ENCODE data around the gene TRAPPC2L. TPM values are rescaled to one million over a fixed set of nuclear protein-coding genes. Genes with fewer than 3 reads are reported as not detected.
A peak's percentile ranks its signal among the peaks of the same experiment; 100 is the strongest.

Gene TRAPPC2L
- polyA plus RNA-seq, 3 donors = 38.8 to 89.3 (median 82.4) TPM

DNA sequence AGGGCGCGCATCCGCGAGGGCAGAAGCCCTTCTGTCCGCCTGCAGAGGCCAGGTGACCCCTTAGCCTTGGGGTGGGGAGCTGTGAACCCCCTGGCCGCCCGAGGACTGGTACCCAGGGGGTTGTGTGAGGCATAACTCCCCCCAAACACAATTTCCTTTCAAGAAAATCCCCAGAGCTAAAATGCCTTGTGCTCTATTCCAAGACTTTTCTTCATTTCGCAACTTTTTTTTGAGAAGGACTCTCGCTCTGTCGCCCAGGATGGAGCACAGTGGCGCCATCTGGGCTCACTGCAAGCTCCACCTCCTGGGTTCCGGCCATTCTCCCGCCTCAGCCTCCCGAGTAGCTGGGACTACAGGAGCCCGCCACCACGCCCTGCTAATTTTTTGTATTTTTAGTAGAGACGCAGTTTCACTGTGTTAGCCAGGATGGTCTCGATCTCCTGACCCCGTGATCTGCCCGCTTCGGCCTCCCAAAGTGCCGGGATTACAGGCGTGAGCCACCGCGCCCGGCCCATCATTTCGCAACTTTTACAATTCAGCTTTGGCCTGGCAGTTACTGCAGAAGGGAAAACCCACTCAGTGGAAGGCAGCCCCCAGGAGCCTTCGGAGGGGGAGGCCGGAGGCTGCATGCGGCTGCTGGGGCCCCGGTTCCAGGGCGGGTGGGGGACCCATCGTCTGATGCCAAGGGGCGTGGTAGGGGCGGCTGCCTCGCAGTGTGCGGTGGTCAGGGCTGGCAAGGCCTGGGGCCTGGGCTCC lies 44.2 kb upstream of the TRAPPC2L start:
- Histone ChIP-seq H3K79me2 (ENCODE audit: insufficient read depth, low read length) (peaks cover 38% of the 10 kb centered on the region), H3K27me3 (ENCODE audit: control insufficient read depth in 2 of 2, insufficient read depth in 2 of 2, low read length in 2 of 2) (no peaks in the 10 kb centered on the region), H3K9me3 (replicated peaks in 1 of 2; ENCODE audit: control insufficient read depth in 1 of 2, insufficient read depth in 1 of 2, low read length in 2 of 2) (no peaks in the 10 kb centered on the region), H4K20me1 (ENCODE audit: insufficient read depth, low read length) (peaks cover 47% of the 10 kb centered on the region), H3K4me1 (ENCODE audit: control insufficient read depth in 1 of 2, insufficient read depth in 2 of 2, low read length in 2 of 2) (peaks cover 35 to 42% of the 10 kb centered on the region in 2 donors), H3K36me3 (replicated peaks in 1 of 2; ENCODE audit: control insufficient read depth in 1 of 2, insufficient read depth in 2 of 2, low read length in 2 of 2) (peaks cover 14 to 22% of the 10 kb centered on the region in 2 donors), H3K4me2 (replicated peaks; ENCODE audit: extremely low read depth, low read length, poor library complexity, severe bottlenecking) (peak overlapping the region; percentile 99), H3K27ac (ENCODE audit: low read depth in 1 of 2, low read length in 2 of 2) (peak overlapping the region; percentile 42 to 93), H3K4me3 (replicated peaks in 1 of 3; ENCODE audit: low read depth in 2 of 3, low read length in 3 of 3) (peak overlapping the region; percentile 48 to 83 (median 58)), H2AFZ (ENCODE audit: insufficient read depth, low read depth, low read length, poor library complexity, severe bottlenecking) (peak overlapping the region; percentile 80), H3K9ac (ENCODE audit: insufficient read depth, low read length, poor library complexity, severe bottlenecking) (peak overlapping the region; percentile 84)
- Mint-ChIP-seq H3K27me3 (ENCODE audit: low read depth in 3 of 3) (peaks cover 0 to 2% (median 0%) of the 10 kb centered on the region in 3 donors), H3K9me3 (no peaks in the 10 kb centered on the region), H3K4me1 (peaks cover 28% of the 10 kb centered on the region), H3K36me3 (peaks cover 19 to 29% of the 10 kb centered on the region in 2 donors), H3K4me3 (peak overlapping the region; percentile 73 to 87), H3K27ac (peak overlapping the region in 6 of 7 donors; percentile 46 to 87 (median 80))
- WGBS (ENCODE audit: insufficient coverage) = 7% methylated on average over 17 of the region's 37 CpGs
- intact Hi-C loops (cut with micrococcal nuclease) = loop anchor here (1.0 to 10.0 kb wide), 3 partner anchors 9 to 402 kb away; partner anchors contain the start of genes CDT1 (in 1 of the 2), GALNS (in 1 of the 2), TRAPPC2L (in 1 of the 2) and ZNF778 (in 1 of the 2)
- TF ChIP-seq, protein P1, sequence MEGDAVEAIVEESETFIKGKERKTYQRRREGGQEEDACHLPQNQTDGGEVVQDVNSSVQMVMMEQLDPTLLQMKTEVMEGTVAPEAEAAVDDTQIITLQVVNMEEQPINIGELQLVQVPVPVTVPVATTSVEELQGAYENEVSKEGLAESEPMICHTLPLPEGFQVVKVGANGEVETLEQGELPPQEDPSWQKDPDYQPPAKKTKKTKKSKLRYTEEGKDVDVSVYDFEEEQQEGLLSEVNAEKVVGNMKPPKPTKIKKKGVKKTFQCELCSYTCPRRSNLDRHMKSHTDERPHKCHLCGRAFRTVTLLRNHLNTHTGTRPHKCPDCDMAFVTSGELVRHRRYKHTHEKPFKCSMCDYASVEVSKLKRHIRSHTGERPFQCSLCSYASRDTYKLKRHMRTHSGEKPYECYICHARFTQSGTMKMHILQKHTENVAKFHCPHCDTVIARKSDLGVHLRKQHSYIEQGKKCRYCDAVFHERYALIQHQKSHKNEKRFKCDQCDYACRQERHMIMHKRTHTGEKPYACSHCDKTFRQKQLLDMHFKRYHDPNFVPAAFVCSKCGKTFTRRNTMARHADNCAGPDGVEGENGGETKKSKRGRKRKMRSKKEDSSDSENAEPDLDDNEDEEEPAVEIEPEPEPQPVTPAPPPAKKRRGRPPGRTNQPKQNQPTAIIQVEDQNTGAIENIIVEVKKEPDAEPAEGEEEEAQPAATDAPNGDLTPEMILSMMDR (IDR thresholded peaks at IDR 0.05) = peak; percentile 38
- peak in 2 of 3 donors; percentile 39 to 63 for DNase-seq

DNA sequence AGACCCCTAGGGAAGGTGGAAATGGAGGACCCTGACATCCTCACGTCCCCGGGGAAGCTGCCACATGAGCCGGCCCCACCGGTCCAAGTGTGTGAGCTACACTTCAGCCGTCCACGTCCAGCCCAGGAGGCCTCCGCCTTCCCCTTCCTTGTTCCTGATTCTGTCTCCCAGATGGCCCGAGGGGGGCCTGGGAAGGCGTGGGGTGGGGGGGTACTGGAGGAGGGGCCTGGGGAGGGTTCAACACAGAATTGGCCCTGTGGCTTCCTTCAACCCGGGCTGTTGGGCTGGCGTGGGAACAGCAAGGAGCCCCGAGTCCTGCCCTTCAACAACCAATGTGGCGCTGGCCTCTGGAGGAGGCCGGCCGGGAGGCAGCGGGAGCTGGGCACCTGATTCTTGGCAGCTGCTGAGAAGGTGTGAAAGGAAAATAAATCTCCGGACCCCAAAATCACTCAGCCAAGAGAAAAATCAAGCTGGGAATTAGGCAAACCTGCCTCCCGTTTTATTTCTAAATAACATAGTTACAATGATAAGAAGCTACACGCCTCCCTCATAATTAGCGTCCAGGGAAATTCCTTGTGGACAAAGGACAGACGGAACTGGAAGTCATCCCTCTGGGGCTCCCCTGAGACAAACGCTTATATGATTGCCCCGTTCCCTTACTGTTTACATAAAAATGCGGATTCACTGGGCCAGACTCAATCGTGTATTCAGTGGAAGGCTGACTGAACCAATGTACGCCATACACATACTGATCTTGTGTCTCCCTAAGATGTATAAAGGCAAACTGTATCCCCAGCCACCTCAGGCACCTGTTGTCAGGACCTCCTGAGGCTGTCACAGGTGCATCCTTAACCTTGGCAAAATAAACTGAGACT lies 43.4 kb upstream of the TRAPPC2L start:
- Mint-ChIP-seq H3K27me3 (ENCODE audit: low read depth in 3 of 3) (peaks cover 0 to 2% (median 0%) of the 10 kb centered on the region in 3 donors), H3K4me1 (peaks cover 28% of the 10 kb centered on the region), H3K27ac (no peak overlapping the region), H3K9me3 (peaks cover 0 to 2% (median 0%) of the 10 kb centered on the region in 7 donors), H3K36me3 (peaks cover 14 to 26% of the 10 kb centered on the region in 2 donors), H3K4me3 (no peak overlapping the region)
- H2AFZ ChIP-seq (ENCODE audit: insufficient read depth, low read depth, low read length, poor library complexity, severe bottlenecking) = no peak overlapping the region
- H3K9me3 ChIP-seq (replicated peaks in 1 of 2; ENCODE audit: control insufficient read depth in 1 of 2, insufficient read depth in 1 of 2, low read length in 2 of 2) = no peaks in the 10 kb centered on the region
- no peak overlapping the region for H3K27ac ChIP-seq (ENCODE audit: low read depth in 1 of 2, low read length in 2 of 2)
- peak overlapping the region; percentile 99 for H3K4me2 ChIP-seq (replicated peaks; ENCODE audit: extremely low read depth, low read length, poor library complexity, severe bottlenecking)
- DNase-seq = no peak
- TF ChIP-seq, protein P1 (IDR thresholded peaks at IDR 0.05) = no peak
- peaks cover 41% of the 10 kb centered on the region for H4K20me1 ChIP-seq (ENCODE audit: insufficient read depth, low read length)
- WGBS (ENCODE audit: insufficient coverage) = 81% methylated on average over 9 of the region's 26 CpGs
- intact Hi-C loops (cut with micrococcal nuclease) = loop anchor here in 1 of 2 donors (2.0 to 10.0 kb wide), 2 partner anchors 43 to 401 kb away; partner anchors contain the start of genes GALNS, TRAPPC2L and ZNF778
- peak overlapping the region in 1 of 3 experiments; percentile 83 for H3K4me3 ChIP-seq (replicated peaks in 1 of 3; ENCODE audit: low read depth in 2 of 3, low read length in 3 of 3)
- peaks cover 30% of the 10 kb centered on the region for H3K79me2 ChIP-seq (ENCODE audit: insufficient read depth, low read length)
- peaks cover 9 to 13% of the 10 kb centered on the region in 2 donors for H3K36me3 ChIP-seq (replicated peaks in 1 of 2; ENCODE audit: control insufficient read depth in 1 of 2, insufficient read depth in 2 of 2, low read length in 2 of 2)
- H3K27me3 ChIP-seq (ENCODE audit: control insufficient read depth in 2 of 2, insufficient read depth in 2 of 2, low read length in 2 of 2) = no peaks in the 10 kb centered on the region
- no peak overlapping the region for H3K9ac ChIP-seq (ENCODE audit: insufficient read depth, low read length, poor library complexity, severe bottlenecking)
- peaks cover 35 to 42% of the 10 kb centered on the region in 2 donors for H3K4me1 ChIP-seq (ENCODE audit: control insufficient read depth in 1 of 2, insufficient read depth in 2 of 2, low read length in 2 of 2)
